Eye (tissue), 1 donor: ENCODE results near the gene ADCY3.
"Not testable (repeated sequence)": the region's sequence is repeated elsewhere in the genome, so short reads cannot be mapped to it uniquely, and the experiment has no call there.

Experiments
- DNase-seq: peaks from one replicate; pipeline ENCODE4 v3.0.0-alpha.2; 2015

ADCY3 gene

GRCh38 chr2:24800487-24800886, 119.5 kb downstream of the ADCY3 start:
- DNase-seq, result not testable (repeated sequence)

GRCh38 chr2:24797644-24798043, 122.4 kb downstream of the ADCY3 start:
- DNase-seq, result no peak

GRCh38 chr2:24793761-24794435, 126.1 kb downstream of the ADCY3 start:
- DNase-seq, result peak; percentile 78

GRCh38 chr2:24792874-24793760, 126.9 kb downstream of the ADCY3 start, which contains the start of the genes CENPO and PTRHD1:
Gene CENPO (plus strand): TSS chr2:24793425. CDS start chr2:24793920, 495 bp downstream.
Gene PTRHD1 (minus strand): TSS chr2:24793391. CDS start chr2:24793377, 14 bp downstream.
- DNase-seq, result peak; percentile 98

DNA sequence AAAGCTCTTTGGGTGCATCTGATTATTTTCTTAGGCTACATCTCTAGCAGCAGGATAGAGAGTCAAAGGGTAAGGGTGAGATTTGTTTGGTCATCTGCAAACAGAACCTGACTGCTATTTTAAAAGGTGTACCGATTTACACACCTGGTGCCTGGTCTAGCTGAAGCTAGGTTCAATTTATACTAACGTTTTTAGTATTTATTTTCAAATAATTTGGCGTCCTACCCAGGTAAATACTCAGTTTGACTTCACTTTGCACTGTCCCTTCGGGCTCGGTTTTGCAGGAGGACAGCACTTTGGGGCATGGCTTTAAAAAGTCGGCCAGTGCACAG, 127.5 kb downstream of the ADCY3 start:
- DNase-seq, result no peak

DNA sequence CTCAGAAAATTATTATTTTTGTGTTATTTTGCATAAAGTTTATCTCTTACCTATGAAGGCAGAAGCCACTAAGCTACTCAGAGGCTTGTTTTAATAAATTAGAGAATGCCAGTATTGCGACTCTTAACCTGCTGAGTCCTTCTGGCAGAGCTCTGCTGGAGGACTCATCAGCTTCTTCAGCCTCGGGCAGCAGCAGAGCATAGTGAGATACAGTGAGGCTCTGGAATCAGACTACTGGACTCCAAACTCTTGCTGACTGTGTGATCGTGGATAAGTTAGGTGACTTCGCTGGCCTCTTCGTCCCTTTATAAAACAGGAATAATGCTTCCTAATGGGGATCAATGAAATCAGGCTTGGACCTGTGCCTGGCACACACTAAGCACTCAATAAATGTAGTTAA, 128.6 kb downstream of the ADCY3 start:
- DNase-seq, result no peak

GRCh38 chr2:24788816-24789215, 131.2 kb downstream of the ADCY3 start:
- no peak for DNase-seq

DNA sequence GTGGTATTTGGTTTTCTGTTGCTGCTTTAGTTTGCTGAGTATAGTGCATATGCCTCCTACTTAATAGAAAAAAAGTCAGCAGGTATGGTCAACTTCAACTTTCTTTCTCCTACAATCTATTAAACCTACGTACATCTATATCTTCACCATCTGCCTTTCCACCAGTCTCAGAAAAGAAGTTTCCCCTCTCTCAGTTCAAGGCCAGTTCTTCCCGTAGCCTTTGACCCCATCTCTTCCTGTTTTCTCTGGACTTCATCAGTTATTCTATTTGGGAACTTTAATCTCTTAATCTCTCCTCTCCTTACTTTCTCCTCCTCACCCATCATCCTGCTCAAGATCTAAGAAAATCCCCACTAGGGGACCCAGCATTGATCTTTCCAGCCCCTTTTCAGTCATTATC, 132.5 kb downstream of the ADCY3 start:
- no peak for DNase-seq

DNA sequence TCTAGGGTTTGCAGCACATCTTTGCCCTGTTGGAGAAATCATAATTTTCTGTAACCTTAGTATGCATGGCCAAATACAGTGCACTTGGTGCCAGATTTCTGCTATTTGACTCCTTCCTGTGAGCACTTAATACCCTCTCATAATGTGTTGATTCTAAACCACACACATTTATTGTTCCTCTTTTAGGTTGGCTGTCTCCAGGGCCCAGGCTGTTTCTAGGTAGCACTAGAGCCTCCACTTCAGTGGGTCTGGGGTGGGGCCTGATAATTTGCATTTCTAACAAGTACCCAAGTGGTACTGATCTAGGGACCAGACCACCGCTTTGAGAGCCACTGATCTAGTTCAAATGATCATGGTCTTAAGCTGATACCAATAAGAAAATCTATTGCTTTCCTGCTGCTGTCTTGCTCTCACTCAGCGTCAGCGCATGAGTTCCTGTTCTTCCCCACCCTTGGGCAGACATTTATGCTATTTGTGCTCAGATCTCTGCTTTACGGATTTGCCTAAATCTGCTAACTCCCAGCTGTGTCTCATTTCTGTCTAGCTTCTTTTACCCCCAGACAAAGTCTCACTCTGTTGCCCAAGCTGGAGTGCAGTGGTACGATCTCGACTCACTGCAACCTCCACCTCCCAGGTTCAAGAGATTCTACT, 134.2 kb downstream of the ADCY3 start:
- no peak for DNase-seq

- no peak for DNase-seq
These were observed 136.4 kb downstream of the ADCY3 start for GRCh38 chr2:24783641-24784040.

- DNase-seq, result no peak
These were observed 140.9 kb downstream of the ADCY3 start for GRCh38 chr2:24779116-24779515.

GRCh38 chr2:24774373-24774772, 145.7 kb downstream of the ADCY3 start:
- no peak for DNase-seq

DNA sequence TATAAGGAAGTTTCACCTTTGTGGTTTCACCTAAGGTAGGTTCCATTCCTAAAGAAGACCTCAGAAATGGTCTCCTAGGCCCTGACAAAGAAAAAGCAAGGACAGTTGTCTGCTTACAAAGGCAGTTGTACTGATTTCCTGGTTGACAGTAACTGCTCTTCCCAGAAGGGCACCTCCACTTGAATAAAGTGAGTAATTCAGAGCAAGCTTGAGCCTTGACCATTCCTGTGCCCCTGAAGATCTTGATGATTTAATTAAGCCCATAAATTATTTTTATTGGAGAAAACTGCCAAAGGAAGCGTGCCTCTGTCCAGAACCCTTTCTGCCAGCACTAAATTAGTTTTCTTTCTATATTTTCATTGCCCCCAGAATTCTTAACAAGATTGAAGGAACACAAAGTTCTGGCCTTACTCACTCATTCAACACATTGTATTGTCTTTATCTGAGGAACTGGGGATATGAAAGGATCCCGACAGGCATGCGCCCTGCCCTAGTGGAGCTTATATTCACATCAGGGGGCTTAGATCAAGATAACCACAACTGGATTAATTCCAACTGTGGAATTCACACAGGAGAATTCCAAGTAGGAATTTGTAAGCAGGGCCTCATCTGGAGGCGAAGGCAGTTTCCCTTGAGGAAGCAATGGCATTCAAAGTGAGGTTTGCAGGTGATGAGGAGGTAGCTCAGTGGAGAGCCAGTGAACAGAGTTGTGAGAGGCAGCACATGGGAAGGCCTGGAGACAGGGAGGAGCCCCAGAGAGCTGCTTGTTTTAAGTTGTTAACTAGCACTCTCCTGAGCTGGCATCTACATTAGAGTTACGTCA, 148.1 kb downstream of the ADCY3 start:
- DNase-seq, result no peak

GRCh38 chr2:24771061-24771460, 149.0 kb downstream of the ADCY3 start:
- DNase-seq, result no peak
